ENCODE results near the gene ZBTB49. TPM values are rescaled to one million over a fixed set of nuclear protein-coding genes. Genes with fewer than 3 reads are reported as not detected.
"Not testable (repeated sequence)": the region's sequence is repeated elsewhere in the genome, so short reads cannot be mapped to it uniquely, and the experiment has no call there.

ZBTB49 gene
- polyA plus RNA-seq, 4 donors, result 8.5 to 10.4 (median 8.8) TPM

GRCh38 chr4:4321951-4322688 lies 32.1 kb downstream of the ZBTB49 start:
- no peak for DNase-seq (ENCODE audit: low read depth in 4 of 4, low spot score in 3 of 4)

DNA sequence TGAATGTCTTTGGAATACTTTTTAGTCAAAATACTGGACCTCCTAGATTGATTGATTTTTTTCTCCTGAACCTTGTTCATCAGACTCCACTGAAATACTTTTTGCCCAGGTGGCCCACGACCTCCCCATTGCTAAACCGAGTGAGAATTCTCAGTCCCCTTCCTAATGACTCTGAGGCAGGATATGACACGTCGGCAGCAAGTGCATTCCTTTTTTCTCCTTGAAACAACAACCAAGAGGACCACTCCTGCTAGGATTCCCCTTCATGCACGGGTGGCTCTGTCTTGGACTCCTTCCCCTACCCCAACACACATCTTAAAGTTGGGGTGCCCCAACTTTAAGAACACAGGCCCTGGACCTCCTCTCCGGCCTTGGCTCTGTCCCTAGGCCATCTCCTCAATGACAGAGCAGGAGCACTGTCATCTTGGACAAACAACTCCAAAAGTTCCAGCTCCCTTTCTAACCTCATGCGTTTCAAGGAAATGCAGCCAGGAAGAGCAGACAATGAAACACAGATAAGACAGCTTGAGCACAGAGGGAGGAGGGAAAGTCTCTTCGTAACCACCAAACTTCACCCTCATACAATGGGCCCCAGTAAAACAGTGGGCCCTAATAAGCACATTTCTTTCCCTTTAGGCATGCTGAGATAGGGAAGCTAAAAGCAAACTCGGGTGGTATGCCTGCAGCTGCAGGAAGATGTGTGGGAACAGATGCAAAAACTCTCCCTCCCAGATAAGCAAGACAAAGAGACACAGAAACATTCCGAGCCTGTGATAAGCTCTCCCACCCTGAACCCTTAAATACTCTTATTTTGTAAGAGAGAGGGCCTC lies 33.9 kb downstream of the ZBTB49 start:
- DNase-seq (ENCODE audit: low read depth in 4 of 4, low spot score in 3 of 4), result no peak

DNA sequence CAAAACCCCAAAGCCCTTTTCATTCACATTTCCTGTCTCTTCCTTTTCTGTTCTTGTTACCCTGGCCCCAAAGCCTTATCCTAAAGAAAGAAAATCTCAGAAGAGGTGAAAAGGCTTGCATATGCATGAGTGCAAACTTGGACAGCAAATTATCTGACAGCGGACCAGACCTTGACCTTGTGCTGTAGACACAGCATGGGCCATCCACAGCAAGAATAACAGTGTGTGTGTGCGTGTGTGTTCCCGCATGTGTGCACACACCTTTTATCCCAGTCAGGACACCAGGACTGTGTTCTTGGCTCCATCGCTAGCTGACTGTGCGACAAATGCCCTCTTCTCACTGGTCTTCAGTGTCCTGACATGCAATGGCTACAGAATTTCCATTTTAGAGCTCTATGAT lies 35.3 kb downstream of the ZBTB49 start:
- no peak for DNase-seq (ENCODE audit: low read depth in 4 of 4, low spot score in 3 of 4)

DNA sequence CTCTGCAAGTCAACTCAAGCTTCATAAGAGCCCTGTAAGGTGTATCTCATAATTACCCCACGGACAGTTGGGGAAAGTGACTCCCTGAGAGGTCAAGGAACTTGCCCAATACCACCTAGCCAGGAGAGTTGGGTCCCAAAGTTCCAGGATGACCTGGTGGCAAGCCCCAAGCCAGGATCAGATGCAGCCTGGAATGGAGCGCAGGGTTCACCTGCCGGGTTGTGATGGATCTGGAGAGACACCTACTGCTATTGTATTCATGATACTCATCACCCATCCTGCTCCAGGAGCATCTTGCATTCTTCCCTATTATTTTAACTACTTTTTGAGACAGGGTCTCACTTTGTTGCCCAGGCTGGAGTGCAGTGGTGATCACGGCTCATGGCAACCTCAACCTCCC lies 36.1 kb downstream of the ZBTB49 start:
- no peak for DNase-seq (ENCODE audit: low read depth in 4 of 4, low spot score in 3 of 4)

- peak in 2 of 4 donors; percentile 9 to 16 for DNase-seq (ENCODE audit: low read depth in 4 of 4, low spot score in 3 of 4)
Measured at GRCh38 chr4:4327652-4328121, 37.6 kb downstream of the ZBTB49 start.

GRCh38 chr4:4328206-4328605 lies 38.2 kb downstream of the ZBTB49 start:
- no peak for DNase-seq (ENCODE audit: low read depth in 4 of 4, low spot score in 3 of 4)

DNA sequence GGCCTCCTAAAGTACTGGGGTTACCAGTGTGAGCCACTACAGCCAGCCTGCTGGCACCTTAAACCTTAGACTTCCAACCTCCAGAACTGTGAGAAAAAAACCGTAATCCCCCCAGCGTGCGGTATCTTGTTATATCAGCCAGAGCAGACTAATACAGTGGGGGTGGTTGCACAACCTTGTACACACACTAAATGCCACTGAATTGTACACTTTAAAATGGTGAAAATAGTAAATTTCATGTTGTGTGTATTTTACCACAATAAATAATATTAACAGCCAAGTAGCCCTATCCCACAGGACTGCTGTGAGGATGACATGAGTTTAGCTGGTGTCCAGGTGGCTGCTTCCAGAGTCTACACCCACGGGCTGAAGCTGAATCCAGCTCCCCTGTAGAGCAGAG lies 38.8 kb downstream of the ZBTB49 start:
- no peak for DNase-seq (ENCODE audit: low read depth in 4 of 4, low spot score in 3 of 4)

GRCh38 chr4:4329496-4329895 lies 39.4 kb downstream of the ZBTB49 start:
- DNase-seq (ENCODE audit: low read depth in 4 of 4, low spot score in 3 of 4), result no peak

GRCh38 chr4:4330794-4331193 lies 40.7 kb downstream of the ZBTB49 start:
- no peak for DNase-seq (ENCODE audit: low read depth in 4 of 4, low spot score in 3 of 4)

DNA sequence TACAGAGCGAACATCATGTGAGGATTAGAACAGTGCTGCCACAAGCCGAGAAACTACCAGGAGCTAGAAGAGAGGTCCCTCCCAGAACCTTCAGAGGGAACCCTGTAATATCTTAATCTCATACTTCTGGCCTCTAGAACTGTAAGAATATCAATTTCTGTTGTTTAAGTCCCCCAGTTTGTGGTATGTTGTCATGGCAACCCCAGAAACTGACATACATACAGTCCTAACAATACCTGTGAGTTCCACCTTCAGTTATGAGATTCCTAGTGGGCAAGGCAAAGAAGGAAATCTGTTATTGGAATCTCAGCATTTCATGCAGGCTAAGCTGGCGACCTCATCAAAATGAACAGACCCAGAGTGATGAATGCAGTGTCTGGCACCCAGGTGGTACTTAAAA lies 42.5 kb downstream of the ZBTB49 start:
- no peak for DNase-seq (ENCODE audit: low read depth in 4 of 4, low spot score in 3 of 4)

- no peak for DNase-seq (ENCODE audit: low read depth in 4 of 4, low spot score in 3 of 4)
Measured at GRCh38 chr4:4333265-4333706, 43.2 kb downstream of the ZBTB49 start.

DNA sequence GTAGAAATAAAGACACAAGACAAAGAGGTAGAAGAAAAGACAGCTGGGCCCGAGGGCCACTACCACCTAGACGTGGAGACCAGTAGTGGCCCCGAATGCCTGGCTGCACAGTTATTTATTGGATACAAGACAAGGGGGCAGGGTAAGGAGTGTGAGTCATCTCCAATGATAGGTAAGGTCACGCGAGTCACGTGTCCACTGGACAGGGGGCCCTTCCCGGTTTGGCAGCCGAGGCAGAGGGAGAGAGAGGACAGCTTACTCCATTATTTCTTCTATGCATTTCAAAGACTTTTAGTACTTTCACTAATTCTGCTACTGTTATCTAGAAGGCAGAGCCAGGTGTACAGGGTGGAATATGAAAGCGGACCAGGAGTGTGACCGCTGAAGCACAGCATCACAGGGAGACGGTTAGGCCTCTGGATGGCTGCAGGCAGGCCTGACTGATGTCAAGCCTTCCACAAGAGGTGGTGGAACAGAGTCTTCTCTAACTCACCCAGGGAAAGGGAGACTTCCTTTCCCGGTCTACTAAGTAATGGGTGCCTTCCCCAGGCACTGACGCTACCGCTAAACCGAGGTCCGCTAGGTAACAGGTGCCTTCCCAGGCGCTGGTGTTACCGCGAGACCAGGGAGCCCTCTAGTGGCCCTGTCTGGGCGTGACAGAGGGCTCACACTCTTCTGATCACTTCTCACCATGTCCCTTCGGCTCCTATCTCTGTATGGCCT lies 44.9 kb downstream of the ZBTB49 start:
- DNase-seq (ENCODE audit: low read depth in 4 of 4, low spot score in 3 of 4), result peak in 1 of 4 donors; percentile 7

DNA sequence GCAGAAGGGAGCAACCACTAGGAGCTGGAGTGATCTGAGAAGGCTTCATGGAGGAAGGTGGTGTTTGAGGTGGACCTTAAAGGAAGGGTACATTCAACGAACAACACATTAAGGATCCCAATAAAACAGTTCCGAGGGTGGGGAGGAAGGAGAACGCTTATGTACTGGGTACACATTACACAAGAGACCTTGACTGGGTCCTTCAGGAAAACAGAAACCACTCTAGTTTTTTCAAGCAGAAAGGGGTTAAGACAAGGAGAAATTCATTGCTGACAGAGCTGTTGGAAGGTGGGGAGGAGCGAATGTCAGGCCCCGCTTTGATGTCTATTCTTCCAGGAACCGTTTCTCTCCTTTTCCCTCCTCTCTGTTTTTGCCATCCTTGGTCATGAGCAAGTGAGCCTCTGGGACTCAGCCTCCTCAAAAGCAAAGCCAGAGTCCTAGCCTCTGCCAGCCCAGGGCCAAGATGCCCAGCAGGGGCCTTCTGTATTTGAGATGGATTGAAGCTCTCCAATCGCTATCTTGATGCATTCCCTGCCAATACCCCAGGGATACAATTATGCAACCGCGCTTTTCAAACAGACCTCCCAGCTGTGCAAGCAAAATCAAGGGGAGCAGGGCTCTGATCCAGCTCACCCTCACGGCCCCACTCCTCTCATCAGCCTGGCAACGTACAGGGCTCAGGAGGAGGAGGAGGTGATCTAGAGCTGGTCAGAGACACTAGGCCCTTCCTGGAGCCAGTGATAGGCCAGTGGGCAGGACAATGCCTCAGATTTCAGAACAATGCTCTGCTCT lies 48.4 kb downstream of the ZBTB49 start:
- no peak for DNase-seq (ENCODE audit: low read depth in 4 of 4, low spot score in 3 of 4)

DNA sequence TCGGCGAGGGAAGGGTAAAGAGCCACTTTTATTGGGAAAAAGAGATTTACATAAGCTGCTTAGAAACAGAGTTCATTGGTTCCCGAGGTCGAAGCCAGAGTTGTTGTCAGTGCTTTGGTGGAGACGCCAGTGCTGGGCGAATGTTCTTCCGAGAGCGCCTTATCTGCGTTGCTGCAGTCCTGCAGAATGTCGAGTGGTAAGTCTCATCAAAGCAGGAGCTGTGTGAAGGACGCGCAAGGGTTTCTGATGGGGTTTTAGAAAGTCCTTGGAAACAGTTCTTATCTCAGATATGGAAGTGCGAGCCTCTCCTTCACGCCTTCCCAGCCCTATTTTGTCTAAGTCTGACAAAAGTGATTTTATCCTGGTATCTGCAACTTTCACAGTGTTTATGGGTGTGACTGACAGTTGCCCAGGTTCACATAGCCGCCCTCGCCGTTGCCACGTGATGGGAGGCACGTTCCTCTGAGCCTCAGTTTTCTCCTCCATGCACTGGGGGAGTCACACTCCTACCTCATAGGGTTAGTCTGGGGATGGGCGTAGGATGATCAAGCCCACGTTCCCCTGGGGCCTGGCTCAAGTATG lies 49.5 kb downstream of the ZBTB49 start:
- no peak for DNase-seq (ENCODE audit: low read depth in 4 of 4, low spot score in 3 of 4)

DNA sequence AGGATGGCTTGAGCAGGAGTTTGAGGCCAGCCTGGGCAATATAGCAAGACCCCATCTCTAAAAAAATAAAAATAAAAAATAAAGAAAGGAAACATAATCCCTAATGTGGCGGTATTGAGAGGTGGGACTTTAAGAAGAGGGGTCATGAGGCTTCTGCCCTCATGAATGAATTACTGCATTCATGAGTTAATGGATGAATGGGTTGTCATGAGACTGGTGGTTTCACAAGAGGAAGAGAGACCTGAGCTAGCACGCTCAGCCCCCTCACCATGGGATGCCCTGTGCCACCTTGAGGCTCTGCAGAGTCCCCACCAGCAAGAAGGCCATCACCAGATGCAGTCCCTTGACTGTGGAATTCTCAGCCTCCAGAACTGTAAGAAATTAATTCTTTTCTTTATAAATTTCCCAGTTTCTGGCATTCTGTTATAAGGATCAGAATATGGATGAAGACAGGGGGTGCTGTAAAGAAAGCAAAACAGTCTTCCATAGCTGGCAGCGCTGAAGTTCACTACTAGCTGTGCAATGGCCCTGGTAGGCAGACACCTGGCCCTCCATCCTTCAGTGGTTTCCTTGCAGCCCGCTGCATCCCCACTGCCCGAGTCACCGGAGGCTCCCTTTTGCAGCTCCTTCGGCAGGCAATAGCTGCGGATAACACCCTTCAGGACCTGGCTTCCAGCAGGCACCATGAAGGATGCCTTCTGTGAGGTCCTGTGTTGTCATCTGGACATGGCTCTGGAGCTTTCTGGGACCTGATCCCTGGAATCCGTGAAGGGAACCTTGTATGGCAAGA lies 52.0 kb downstream of the ZBTB49 start:
- no peak for DNase-seq (ENCODE audit: low read depth in 4 of 4, low spot score in 3 of 4)

DNA sequence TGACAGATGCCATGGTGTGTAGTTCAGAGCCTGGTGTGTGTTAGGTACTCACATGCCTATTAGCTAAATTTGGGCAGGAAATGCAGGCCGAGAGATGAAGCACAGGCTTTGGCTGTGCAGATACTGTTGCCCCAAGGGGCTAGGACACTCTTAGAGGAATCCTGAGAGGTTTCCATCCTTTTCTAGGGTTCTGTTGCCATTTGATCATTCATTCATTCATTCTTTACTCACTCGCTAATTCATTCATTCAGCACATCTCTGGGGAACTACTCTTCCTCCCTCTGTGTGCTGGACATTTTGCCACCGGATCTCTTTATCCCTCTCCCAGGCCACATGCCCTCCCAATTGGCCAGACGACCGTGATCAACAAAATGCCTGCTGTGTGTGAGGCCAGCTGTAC lies 53.0 kb downstream of the ZBTB49 start:
- no peak for DNase-seq (ENCODE audit: low read depth in 4 of 4, low spot score in 3 of 4)

GRCh38 chr4:4344915-4345527 lies 55.0 kb downstream of the ZBTB49 start:
- DNase-seq (ENCODE audit: low read depth in 4 of 4, low spot score in 3 of 4), result no peak

DNA sequence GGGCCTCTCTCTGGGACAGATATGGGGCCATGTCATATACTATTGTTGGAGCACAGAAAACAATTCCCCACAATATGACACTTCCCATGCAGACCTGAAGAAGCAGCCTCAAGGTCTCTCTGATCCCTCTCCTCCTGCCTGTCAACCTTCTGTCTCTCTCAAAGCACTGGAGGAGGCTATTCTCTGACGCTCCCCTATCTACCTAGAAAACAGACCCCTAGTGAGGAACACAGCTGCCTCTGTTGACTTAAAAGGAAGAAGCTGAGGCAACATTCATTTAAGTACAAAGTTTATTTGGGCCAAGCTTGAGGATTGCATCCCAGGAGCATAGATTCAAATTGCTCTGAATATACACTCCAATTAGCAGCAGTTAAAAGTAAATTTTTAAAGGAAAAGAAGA lies 57.5 kb downstream of the ZBTB49 start:
- no peak for DNase-seq (ENCODE audit: low read depth in 4 of 4, low spot score in 3 of 4)

- not testable (repeated sequence) for DNase-seq (ENCODE audit: low read depth in 4 of 4, low spot score in 3 of 4)
Measured at GRCh38 chr4:4348585-4348984, 58.5 kb downstream of the ZBTB49 start.

Data from left renal pelvis (tissue), 4 donors.